Keratinocyte (primary cell): ENCODE results near the gene DCP1B. TPM values are rescaled to one million over a fixed set of nuclear protein-coding genes. Genes with fewer than 3 reads are reported as not detected.

ENCODE experiments used
- DNase-seq: peaks from one replicate; pipeline ENCODE4 v3.0.0-alpha.2; 2011; ENCODE audit warnings: low read depth, missing footprints, low spot score
- FAIRE-seq: peaks from 2 replicates; lab custom pipeline; 2011; peaks lifted over from hg19 to GRCh38; lab: Jason Lieb, UNC
- H2AFZ ChIP-seq: 2 replicates; pipeline ENCODE4 v1.6.0; 2012; ENCODE audit warnings: low read length, control low read depth, inconsistent platforms; ENCODE audit not compliant: control insufficient read depth
- H3K27ac ChIP-seq: 2 replicates; pipeline ENCODE4 v1.5.1; 2011; ENCODE audit warnings: low read length; ENCODE audit not compliant: control insufficient read depth, insufficient read depth
- H3K27me3 ChIP-seq: 3 replicates; pipeline ENCODE4 v1.6.0; 2011; ENCODE audit warnings: low read length; ENCODE audit not compliant: control insufficient read depth, insufficient read depth; ENCODE audit errors: extremely low read depth
- H3K36me3 ChIP-seq, 2 experiments: 2 replicates in 1 of 2; 3 replicates in 1 of 2; pipeline ENCODE4 v1.5.1; 2011; ENCODE audit warnings: low read length in 2 of 2, mild to moderate bottlenecking in 1 of 2; ENCODE audit not compliant: control insufficient read depth in 2 of 2, insufficient read depth in 2 of 2; ENCODE audit errors: extremely low read depth in 1 of 2
- H3K4me1 ChIP-seq: 3 replicates; pipeline ENCODE4 v1.5.1; 2011; ENCODE audit warnings: low read length; ENCODE audit not compliant: control insufficient read depth, insufficient read depth; ENCODE audit errors: extremely low read depth
- H3K4me2 ChIP-seq: 3 replicates; pipeline ENCODE4 v1.6.0; 2011; ENCODE audit warnings: low read depth, low read length; ENCODE audit not compliant: control insufficient read depth, insufficient read depth; ENCODE audit errors: extremely low read depth
- H3K4me3 ChIP-seq, 3 experiments: fragments of 200-600 bp in 1 of 3; sonication (generic) in 1 of 3; 2 replicates in 2 of 3; 3 replicates in 1 of 3; pipeline ENCODE4 v1.5.1; 2011 to 2016; ENCODE audit warnings: low read length in 3 of 3, mild to moderate bottlenecking in 3 of 3, control low read depth in 2 of 3, inconsistent platforms in 1 of 3, low read depth in 1 of 3, mixed read lengths in 1 of 3, mixed run types in 1 of 3, moderate library complexity in 1 of 3; ENCODE audit not compliant: control insufficient read depth in 2 of 3, insufficient read depth in 2 of 3; ENCODE audit errors: extremely low read depth in 1 of 3
- H3K79me2 ChIP-seq: 2 replicates; pipeline ENCODE4 v1.6.0; 2012; ENCODE audit warnings: low read length; ENCODE audit not compliant: control insufficient read depth, insufficient read depth
- H3K9ac ChIP-seq: 3 replicates; pipeline ENCODE4 v1.6.0; 2011; ENCODE audit warnings: low read length; ENCODE audit not compliant: control insufficient read depth, insufficient read depth; ENCODE audit errors: extremely low read depth
- H3K9me1 ChIP-seq: 3 replicates; pipeline ENCODE4 v1.6.0; 2011; ENCODE audit warnings: low read length; ENCODE audit not compliant: control insufficient read depth, insufficient read depth; ENCODE audit errors: extremely low read depth
- H3K9me3 ChIP-seq: 2 replicates; pipeline ENCODE4 v1.5.1; 2012; ENCODE audit warnings: low read depth, low read length; ENCODE audit not compliant: control insufficient read depth
- H4K20me1 ChIP-seq: 3 replicates; pipeline ENCODE4 v1.6.0; 2011; ENCODE audit warnings: low read length; ENCODE audit not compliant: control insufficient read depth, insufficient read depth; ENCODE audit errors: extremely low read depth
- EZH2 ChIP-seq: IDR thresholded peaks from one replicate; pipeline ENCODE4 v1.6.1; 2012; ENCODE audit warnings: inconsistent platforms, mild to moderate bottlenecking, low read length, moderate library complexity
- dilution Hi-C: fragments of 300-500 bp; cut with MboI; formaldehyde crosslinking; loops from one replicate; pipeline ENCODE4 v1.7.0; 2020; ENCODE audit warnings: low sequenced_read_pairs; ENCODE audit not compliant: extremely low pct_ligation_motif_present
- polyA plus RNA-seq, 5 experiments: library from polyadenylated mRNA; depleted of rRNA in 3 of 5; stranded (reverse) in 3 of 5; stranded (forward) in 1 of 5; unstranded in 1 of 5; fragments of >200 nt; gene quantifications; 1 replicate in 1 of 5; 2 replicates in 3 of 5; 3 replicates in 1 of 5; pipeline versions ENCODE4 v1.2.1 to v1.2.3, GENCODE V29; 2011 to 2012; ENCODE audit warnings: missing spikeins in 2 of 5, low read depth in 1 of 5, low replicate concordance in 1 of 5
- TF ChIP-seq, protein P1 (sequence below), 3 experiments: IDR thresholded peaks in 1 of 3; conservative IDR thresholded peaks in 1 of 3; optimal IDR thresholded peaks in 1 of 3; 2 replicates in 2 of 3; 3 replicates in 1 of 3; pipeline versions ENCODE3 to v1.5.1; 2011; ENCODE audit warnings: low read length in 3 of 3, mild to moderate bottlenecking in 3 of 3, moderate library complexity in 2 of 3, control low read depth in 1 of 3, inconsistent platforms in 1 of 3; ENCODE audit not compliant: insufficient read depth in 2 of 3; ENCODE audit errors: extremely low read depth in 1 of 3

Gene DCP1B
- polyA plus RNA-seq, 1 donor (not counting 4 experiments of a cell fraction or from before 2014, with no cell fraction given), result 9.7 TPM

DNA sequence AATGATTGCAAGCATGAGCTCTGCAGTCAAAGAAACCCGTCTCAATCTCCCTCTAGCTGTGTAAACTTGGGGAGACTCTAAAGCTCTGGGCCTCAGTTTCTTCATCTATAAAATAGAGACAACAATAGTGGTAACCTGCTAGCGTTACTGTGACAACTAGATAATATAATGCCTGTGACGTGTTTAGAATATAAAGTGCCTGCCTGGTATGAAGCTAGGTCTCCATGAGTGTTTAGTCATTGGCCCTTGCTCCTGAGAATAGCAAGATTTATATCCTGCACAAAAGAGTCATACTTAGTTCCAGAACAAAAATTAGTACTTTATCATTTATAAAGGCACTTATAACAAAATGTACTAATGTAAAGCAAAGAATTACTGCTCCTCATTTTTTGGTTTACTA, 8.8 kb upstream of the DCP1B start:
- no peak overlapping the region for H3K4me2 ChIP-seq
- no peaks in the 10 kb centered on the region for H3K79me2 ChIP-seq
- DNase-seq, result no peak
- H3K27me3 ChIP-seq, result no peaks in the 10 kb centered on the region
- no peak for FAIRE-seq
- H3K9me1 ChIP-seq, result no peaks in the 10 kb centered on the region
- no peaks in the 10 kb centered on the region for H3K36me3 ChIP-seq
- H3K9me3 ChIP-seq, result no peaks in the 10 kb centered on the region
- dilution Hi-C loops, result no loop called here
- no peak overlapping the region for H2AFZ ChIP-seq
- no peak overlapping the region for H3K27ac ChIP-seq
- H3K4me1 ChIP-seq, result no peaks in the 10 kb centered on the region
- H3K4me3 ChIP-seq, result no peak overlapping the region
- TF ChIP-seq EZH2, result no peak
- TF ChIP-seq, protein P1, sequence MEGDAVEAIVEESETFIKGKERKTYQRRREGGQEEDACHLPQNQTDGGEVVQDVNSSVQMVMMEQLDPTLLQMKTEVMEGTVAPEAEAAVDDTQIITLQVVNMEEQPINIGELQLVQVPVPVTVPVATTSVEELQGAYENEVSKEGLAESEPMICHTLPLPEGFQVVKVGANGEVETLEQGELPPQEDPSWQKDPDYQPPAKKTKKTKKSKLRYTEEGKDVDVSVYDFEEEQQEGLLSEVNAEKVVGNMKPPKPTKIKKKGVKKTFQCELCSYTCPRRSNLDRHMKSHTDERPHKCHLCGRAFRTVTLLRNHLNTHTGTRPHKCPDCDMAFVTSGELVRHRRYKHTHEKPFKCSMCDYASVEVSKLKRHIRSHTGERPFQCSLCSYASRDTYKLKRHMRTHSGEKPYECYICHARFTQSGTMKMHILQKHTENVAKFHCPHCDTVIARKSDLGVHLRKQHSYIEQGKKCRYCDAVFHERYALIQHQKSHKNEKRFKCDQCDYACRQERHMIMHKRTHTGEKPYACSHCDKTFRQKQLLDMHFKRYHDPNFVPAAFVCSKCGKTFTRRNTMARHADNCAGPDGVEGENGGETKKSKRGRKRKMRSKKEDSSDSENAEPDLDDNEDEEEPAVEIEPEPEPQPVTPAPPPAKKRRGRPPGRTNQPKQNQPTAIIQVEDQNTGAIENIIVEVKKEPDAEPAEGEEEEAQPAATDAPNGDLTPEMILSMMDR (optimal IDR thresholded peaks at IDR 0.05 in 1 of 3, IDR thresholded peaks at IDR 0.05 in 1 of 3, conservative IDR thresholded peaks at IDR 0.05 in 1 of 3; ENCODE audit: extremely low read depth in 1 of 3, insufficient read depth in 2 of 3, low read length in 3 of 3), result no peak
- no peaks in the 10 kb centered on the region for H4K20me1 ChIP-seq
- no peak overlapping the region for H3K9ac ChIP-seq

DNA sequence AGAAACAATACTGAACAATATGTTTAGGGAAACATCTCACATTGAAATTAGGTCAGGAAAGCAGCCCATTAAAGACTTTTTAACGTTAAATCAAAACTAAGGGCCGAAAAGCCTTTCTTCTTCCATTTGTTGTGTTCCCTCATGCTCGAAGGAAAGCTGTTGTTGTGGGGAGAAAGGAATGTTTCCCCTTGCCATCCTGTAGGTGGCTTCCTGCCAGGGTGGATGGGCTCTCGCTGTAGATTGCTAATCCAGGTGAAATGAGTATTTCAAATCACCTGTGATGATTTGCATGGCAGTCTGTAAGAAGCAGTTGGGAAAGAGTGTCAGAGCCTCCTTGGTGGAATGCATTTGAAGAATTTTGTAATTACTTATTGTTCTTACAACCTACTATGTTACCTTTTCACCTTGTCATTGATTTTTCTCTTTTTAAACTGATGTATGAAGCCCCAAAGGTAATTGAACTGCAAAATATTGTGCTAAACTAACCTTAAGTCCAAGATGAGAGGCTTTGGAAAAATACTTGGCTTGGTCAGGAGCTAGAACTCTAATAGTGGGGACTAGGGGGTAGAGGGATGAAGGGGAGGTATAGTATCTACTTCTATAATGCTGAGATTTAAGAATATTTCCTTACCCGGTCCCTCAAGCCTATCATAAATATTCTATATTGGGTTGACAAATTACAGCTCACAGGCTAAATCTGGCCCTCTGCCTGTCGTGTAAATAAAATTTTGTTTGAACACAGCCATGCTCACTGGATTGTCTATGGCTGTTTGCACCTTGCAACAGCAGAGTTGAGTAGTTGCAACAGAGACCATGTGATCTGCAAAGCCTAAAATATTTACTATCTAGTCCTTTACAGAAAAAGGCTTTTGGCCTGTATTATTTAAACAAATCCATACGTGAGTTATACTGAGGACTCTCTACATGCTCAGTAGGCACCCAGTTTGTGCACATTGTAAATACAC, 7.7 kb upstream of the DCP1B start:
- H4K20me1 ChIP-seq, result no peaks in the 10 kb centered on the region
- no peaks in the 10 kb centered on the region for H3K79me2 ChIP-seq
- dilution Hi-C loops, result no loop called here
- H3K9ac ChIP-seq, result no peak overlapping the region
- no peaks in the 10 kb centered on the region for H3K4me1 ChIP-seq
- no peaks in the 10 kb centered on the region for H3K9me3 ChIP-seq
- FAIRE-seq (no peak), DNase-seq (no peak)
- TF ChIP-seq EZH2, result no peak
- TF ChIP-seq, protein P1 (optimal IDR thresholded peaks at IDR 0.05 in 1 of 3, IDR thresholded peaks at IDR 0.05 in 1 of 3, conservative IDR thresholded peaks at IDR 0.05 in 1 of 3; ENCODE audit: extremely low read depth in 1 of 3, insufficient read depth in 2 of 3, low read length in 3 of 3), result no peak
- H2AFZ ChIP-seq, result no peak overlapping the region
- no peaks in the 10 kb centered on the region for H3K36me3 ChIP-seq
- no peak overlapping the region for H3K4me3 ChIP-seq
- H3K9me1 ChIP-seq, result no peaks in the 10 kb centered on the region
- H3K27me3 ChIP-seq, result no peaks in the 10 kb centered on the region
- H3K4me2 ChIP-seq, result no peak overlapping the region
- no peak overlapping the region for H3K27ac ChIP-seq
